OCI-LY7 (cell line): ENCODE measurements around the gene DNAJC3. TPM values are rescaled to one million over a fixed set of nuclear protein-coding genes. Genes with fewer than 3 reads are reported as not detected.

Experiments used
- BruUV-seq: library from RNA; stranded (reverse); fragments of 400-500 nt; replicated peaks from 2 replicates; lab custom pipeline; 2021; lab: Mats Ljungman, UMichigan
- CTCF ChIA-PET: fragments of 300-600 bp; sonication (Branson Sonifier 250); formaldehyde crosslinking; loops from one replicate; lab custom pipeline; 2022; ENCODE audit warnings: antibody characterized with exemption; ENCODE audit not compliant: unreplicated experiment; lab: Charles Lee
- POLR2A ChIA-PET: fragments of 300-600 bp; sonication (Branson Sonifier 250); formaldehyde crosslinking; loops from one replicate; lab custom pipeline; 2022; ENCODE audit warnings: antibody characterized with exemption; lab: Charles Lee
- DNase-seq: peaks from one replicate; pipeline ENCODE4 v3.0.0-alpha.2; 2015; ENCODE audit warnings: low spot score
- H2AFZ ChIP-seq: fragments of 200-600 bp; sonication (generic), shearing (Covaris generic); 2 replicates; pipeline ENCODE4 v1.6.1; 2014; ENCODE audit warnings: mild to moderate bottlenecking, antibody characterized with exemption, low read length, moderate library complexity
- H3K27ac ChIP-seq: fragments of 200-600 bp; sonication (generic); 2 replicates; pipeline ENCODE4 v1.5.1; 2014; ENCODE audit warnings: mixed run types, low read depth, mild to moderate bottlenecking, moderate library complexity, low read length, inconsistent platforms; ENCODE audit not compliant: poor library complexity, severe bottlenecking
- H3K36me3 ChIP-seq: fragments of 200-600 bp; sonication (generic); 2 replicates; pipeline ENCODE4 v1.6.1; 2014; ENCODE audit warnings: mild to moderate bottlenecking, antibody characterized with exemption, low read length, moderate library complexity, mixed read lengths; ENCODE audit not compliant: insufficient read depth
- H3K4me1 ChIP-seq: fragments of 200-600 bp; sonication (generic); 2 replicates; pipeline ENCODE4 v1.5.1; 2014; ENCODE audit warnings: mild to moderate bottlenecking, low read length; ENCODE audit not compliant: insufficient read depth, poor library complexity, severe bottlenecking
- H3K4me2 ChIP-seq: fragments of 200-600 bp; sonication (generic); 2 replicates; pipeline ENCODE4 v1.6.1; 2014; ENCODE audit warnings: mild to moderate bottlenecking, low read length
- H3K4me3 ChIP-seq: fragments of 200-600 bp; sonication (generic); 2 replicates; pipeline ENCODE4 v1.5.1; 2014; ENCODE audit warnings: mild to moderate bottlenecking, low read depth, low read length; ENCODE audit not compliant: poor library complexity, severe bottlenecking
- H3K79me2 ChIP-seq: fragments of 200-600 bp; sonication (generic); 2 replicates; pipeline ENCODE4 v1.6.1; 2016; ENCODE audit warnings: low read depth, mild to moderate bottlenecking, low read length, moderate library complexity, mixed read lengths; ENCODE audit not compliant: insufficient read depth
- H3K9me2 ChIP-seq: fragments of 200-600 bp; sonication (generic); 2 replicates; pipeline ENCODE4 v1.6.1; 2016; ENCODE audit warnings: mild to moderate bottlenecking, low read length, mixed read lengths; ENCODE audit not compliant: insufficient read depth
- H3K9me3 ChIP-seq: fragments of 200-600 bp; sonication (generic); 2 replicates; pipeline ENCODE4 v1.6.1; 2014; ENCODE audit warnings: mild to moderate bottlenecking, mixed run types, low read length, mixed read lengths
- H4K20me1 ChIP-seq: fragments of 200-600 bp; sonication (generic); 2 replicates; pipeline ENCODE4 v1.6.1; 2014; ENCODE audit warnings: mild to moderate bottlenecking, antibody characterized with exemption, low read length, moderate library complexity, mixed read lengths; ENCODE audit not compliant: insufficient read depth
- CTCF ChIP-seq: fragments of 200-600 bp; sonication (generic); conservative IDR thresholded peaks from 2 replicates; pipeline ENCODE4 v1.5.1; 2014; ENCODE audit warnings: mild to moderate bottlenecking, antibody characterized with exemption, low read length, moderate library complexity, mixed read lengths
- EZH2phosphoT487 ChIP-seq: fragments of 200-600 bp; sonication (generic); IDR thresholded peaks from 2 replicates; pipeline ENCODE4 v1.6.1; 2018; ENCODE audit warnings: low read depth, borderline replicate concordance, mild to moderate bottlenecking, mixed run types, antibody characterized with exemption, low read length, moderate library complexity, mixed read lengths
- intact Hi-C: fragments of 100-400 bp; cut with micrococcal nuclease; formaldehyde crosslinking; loops from one replicate; pipeline ENCODE4 v1.10.0; 2022; ENCODE audit not compliant: unreplicated experiment
- total RNA-seq, 2 experiments: library from RNA; depleted of rRNA in 1 of 2; stranded (reverse); fragments of >200 nt in 1 of 2; shearing (Covaris generic) in 1 of 2; gene quantifications; 2 replicates each; pipeline ENCODE4 v1.2.3, GENCODE V29; 2014 to 2022

Gene DNAJC3
- total RNA-seq, 2 experiments from 2014 or later = 5.4 to 11.1 TPM

- H3K4me3 ChIP-seq = no peak overlapping the region
- H3K79me2 ChIP-seq = no peaks in the 10 kb centered on the region
- H3K4me2 ChIP-seq = no peak overlapping the region
- no peak overlapping the region for H3K27ac ChIP-seq
- no peaks in the 10 kb centered on the region for H3K9me3 ChIP-seq
- no peaks in the 10 kb centered on the region for H4K20me1 ChIP-seq
- intact Hi-C loops = no loop called here
- CTCF ChIA-PET = no interaction called here
- no peaks in the 10 kb centered on the region for H3K36me3 ChIP-seq
- H3K9me2 ChIP-seq = no peaks in the 10 kb centered on the region
- no peaks in the 10 kb centered on the region for H3K4me1 ChIP-seq
- no peak overlapping the region for H2AFZ ChIP-seq
- no peak for TF ChIP-seq EZH2phosphoT487
- TF ChIP-seq CTCF = no peak
- DNase-seq = no peak
- POLR2A ChIA-PET = no interaction called here
- no TSS peak for BruUV-seq
Measured at GRCh38 chr13:95745289-95745688, 68.3 kb downstream of the DNAJC3 start.

- no peaks in the 10 kb centered on the region for H3K36me3 ChIP-seq
- no peaks in the 10 kb centered on the region for H3K9me3 ChIP-seq
- H3K4me2 ChIP-seq = no peak overlapping the region
- H3K4me3 ChIP-seq = no peak overlapping the region
- no peaks in the 10 kb centered on the region for H3K4me1 ChIP-seq
- BruUV-seq = no TSS peak
- intact Hi-C loops = no loop called here
- no peaks in the 10 kb centered on the region for H3K9me2 ChIP-seq
- no peak overlapping the region for H2AFZ ChIP-seq
- no peaks in the 10 kb centered on the region for H4K20me1 ChIP-seq
- CTCF ChIA-PET = no interaction called here
- H3K27ac ChIP-seq = no peak overlapping the region
- H3K79me2 ChIP-seq = no peaks in the 10 kb centered on the region
- POLR2A ChIA-PET = no interaction called here
- DNase-seq = no peak
- TF ChIP-seq CTCF = no peak
- TF ChIP-seq EZH2phosphoT487 = no peak
Measured at GRCh38 chr13:95745752-95746151, 68.8 kb downstream of the DNAJC3 start.

DNA sequence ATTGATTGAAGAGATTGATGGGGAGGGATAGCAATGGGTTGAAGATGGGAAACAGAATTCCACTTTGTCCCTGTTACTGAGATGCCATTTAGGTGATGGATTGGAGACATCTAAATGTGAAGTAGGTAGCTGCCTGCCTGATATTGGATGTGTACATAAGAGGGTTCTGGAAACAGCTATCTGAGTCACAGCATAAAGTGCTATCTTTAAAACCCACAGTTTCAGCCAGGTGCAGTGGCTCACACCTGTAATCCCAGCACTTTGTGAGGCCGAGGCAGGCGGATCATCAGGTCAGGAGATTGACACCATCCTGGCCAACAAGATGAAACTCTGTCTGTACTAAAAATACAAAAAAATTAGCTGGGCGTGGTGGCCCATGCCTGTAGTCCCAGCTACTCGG lies 72.6 kb downstream of the DNAJC3 start:
- POLR2A ChIA-PET = no interaction called here
- no peaks in the 10 kb centered on the region for H3K9me3 ChIP-seq
- no peak for DNase-seq
- no peak overlapping the region for H2AFZ ChIP-seq
- no TSS peak for BruUV-seq
- no peak overlapping the region for H3K27ac ChIP-seq
- TF ChIP-seq EZH2phosphoT487 = no peak
- no peak for TF ChIP-seq CTCF
- no peaks in the 10 kb centered on the region for H3K9me2 ChIP-seq
- no peaks in the 10 kb centered on the region for H3K79me2 ChIP-seq
- CTCF ChIA-PET = no interaction called here
- H3K4me1 ChIP-seq = no peaks in the 10 kb centered on the region
- intact Hi-C loops = no loop called here
- no peaks in the 10 kb centered on the region for H4K20me1 ChIP-seq
- H3K4me2 ChIP-seq = no peak overlapping the region
- H3K36me3 ChIP-seq = no peaks in the 10 kb centered on the region
- no peak overlapping the region for H3K4me3 ChIP-seq
